Fibroblast of lung (primary cell): Measurements from ENCODE around the gene MRTFA.

ENCODE experiments used
- EZH2 ChIP-seq: IDR thresholded peaks from 2 replicates; pipeline ENCODE4 v1.5.1; 2012; ENCODE audit warnings: low read length, control low read depth, mild to moderate bottlenecking; ENCODE audit errors: missing control alignments
- TF ChIP-seq, protein P1 (sequence below), 2 donors: IDR thresholded peaks in 1 of 2; conservative IDR thresholded peaks in 1 of 2; 1 replicate in 1 of 2; 2 replicates in 1 of 2; pipeline ENCODE4 v1.5.1; 2011 to 2012; ENCODE audit warnings: low read length in 2 of 2, control low read depth in 1 of 2, inconsistent platforms in 1 of 2, low read depth in 1 of 2, mild to moderate bottlenecking in 1 of 2

DNA sequence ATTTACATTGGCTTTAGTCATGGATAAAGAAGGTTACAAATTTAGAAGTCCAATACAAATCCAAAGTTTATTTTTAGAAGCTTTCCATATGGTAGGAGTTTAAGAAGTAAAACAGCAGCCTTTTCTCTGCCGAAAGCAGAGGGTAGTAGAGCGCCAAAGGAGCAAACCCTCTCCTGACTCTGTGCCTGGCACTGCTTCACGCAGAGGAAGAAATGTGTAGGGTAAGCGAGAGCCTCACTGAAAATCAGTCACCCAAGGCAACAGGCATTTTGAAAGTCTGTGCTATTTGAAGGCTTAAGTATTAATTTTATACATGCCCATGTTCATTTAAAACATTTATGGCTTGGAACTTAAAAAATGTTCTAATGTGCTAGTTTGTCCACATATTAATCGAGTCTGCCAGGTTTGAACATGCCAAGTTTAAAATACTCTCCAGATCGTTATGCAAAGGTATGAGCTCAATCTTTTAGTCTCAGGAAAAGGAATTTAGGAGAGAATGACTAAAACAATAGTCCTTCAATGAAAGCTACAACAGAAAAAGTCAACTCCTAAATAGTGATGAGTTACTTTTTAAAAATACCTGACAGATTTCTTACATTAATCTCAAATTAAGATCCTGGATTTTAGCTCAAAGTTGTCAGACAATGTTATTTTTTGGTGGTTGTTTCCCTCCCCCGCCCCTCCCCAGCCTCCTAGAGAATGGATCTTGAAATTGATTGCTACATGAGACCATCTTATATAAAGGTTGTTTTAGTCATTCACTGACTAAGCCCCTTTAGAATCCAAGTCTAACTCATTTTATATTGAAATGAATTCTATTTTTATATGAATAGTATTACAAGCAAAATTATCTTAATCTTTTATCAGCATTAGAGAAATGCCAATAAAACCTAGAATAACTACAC, 38.7 kb downstream of the MRTFA start:
- TF ChIP-seq, protein P1, sequence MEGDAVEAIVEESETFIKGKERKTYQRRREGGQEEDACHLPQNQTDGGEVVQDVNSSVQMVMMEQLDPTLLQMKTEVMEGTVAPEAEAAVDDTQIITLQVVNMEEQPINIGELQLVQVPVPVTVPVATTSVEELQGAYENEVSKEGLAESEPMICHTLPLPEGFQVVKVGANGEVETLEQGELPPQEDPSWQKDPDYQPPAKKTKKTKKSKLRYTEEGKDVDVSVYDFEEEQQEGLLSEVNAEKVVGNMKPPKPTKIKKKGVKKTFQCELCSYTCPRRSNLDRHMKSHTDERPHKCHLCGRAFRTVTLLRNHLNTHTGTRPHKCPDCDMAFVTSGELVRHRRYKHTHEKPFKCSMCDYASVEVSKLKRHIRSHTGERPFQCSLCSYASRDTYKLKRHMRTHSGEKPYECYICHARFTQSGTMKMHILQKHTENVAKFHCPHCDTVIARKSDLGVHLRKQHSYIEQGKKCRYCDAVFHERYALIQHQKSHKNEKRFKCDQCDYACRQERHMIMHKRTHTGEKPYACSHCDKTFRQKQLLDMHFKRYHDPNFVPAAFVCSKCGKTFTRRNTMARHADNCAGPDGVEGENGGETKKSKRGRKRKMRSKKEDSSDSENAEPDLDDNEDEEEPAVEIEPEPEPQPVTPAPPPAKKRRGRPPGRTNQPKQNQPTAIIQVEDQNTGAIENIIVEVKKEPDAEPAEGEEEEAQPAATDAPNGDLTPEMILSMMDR (conservative IDR thresholded peaks at IDR 0.05 in 1 of 2, IDR thresholded peaks at IDR 0.05 in 1 of 2; ENCODE audit: low read depth in 1 of 2, low read length in 2 of 2) = no peak
- no peak for TF ChIP-seq EZH2
